RCC 7860 (cell line): ENCODE measurements around the gene RANBP1.

Experiments
- DNase-seq: peaks from one replicate; pipeline ENCODE4 v3.0.0-alpha.2; 2015; ENCODE audit warnings: low spot score
- FAIRE-seq: peaks from 2 replicates; lab custom pipeline; 2012; peaks lifted over from hg19 to GRCh38; lab: Jason Lieb, UNC

Gene RANBP1

DNA sequence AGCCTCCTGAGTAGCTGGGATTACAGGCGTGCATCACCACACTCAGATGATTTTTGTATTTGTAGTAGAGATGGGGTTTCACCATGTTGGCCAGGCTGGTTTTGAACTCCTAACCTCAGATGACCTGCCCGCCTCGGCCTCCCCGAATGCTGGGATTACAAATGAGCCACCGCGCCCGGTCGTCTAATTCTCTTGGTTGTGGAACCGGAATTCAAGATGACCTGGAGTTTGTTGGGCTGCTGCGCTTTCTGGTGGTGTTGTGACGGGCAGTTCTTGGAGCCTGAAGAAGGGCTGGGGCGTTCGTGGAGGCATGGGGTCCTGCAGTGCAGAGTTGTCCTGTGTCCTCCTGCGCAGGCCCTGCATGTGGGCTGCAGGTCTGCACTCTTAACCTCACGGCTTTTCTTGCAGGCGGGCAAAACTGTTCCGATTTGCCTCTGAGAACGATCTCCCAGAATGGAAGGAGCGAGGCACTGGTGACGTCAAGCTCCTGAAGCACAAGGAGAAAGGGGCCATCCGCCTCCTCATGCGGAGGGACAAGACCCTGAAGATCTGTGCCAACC, 6.0 kb downstream of the RANBP1 start:
- FAIRE-seq = no peak
- no peak for DNase-seq

DNA sequence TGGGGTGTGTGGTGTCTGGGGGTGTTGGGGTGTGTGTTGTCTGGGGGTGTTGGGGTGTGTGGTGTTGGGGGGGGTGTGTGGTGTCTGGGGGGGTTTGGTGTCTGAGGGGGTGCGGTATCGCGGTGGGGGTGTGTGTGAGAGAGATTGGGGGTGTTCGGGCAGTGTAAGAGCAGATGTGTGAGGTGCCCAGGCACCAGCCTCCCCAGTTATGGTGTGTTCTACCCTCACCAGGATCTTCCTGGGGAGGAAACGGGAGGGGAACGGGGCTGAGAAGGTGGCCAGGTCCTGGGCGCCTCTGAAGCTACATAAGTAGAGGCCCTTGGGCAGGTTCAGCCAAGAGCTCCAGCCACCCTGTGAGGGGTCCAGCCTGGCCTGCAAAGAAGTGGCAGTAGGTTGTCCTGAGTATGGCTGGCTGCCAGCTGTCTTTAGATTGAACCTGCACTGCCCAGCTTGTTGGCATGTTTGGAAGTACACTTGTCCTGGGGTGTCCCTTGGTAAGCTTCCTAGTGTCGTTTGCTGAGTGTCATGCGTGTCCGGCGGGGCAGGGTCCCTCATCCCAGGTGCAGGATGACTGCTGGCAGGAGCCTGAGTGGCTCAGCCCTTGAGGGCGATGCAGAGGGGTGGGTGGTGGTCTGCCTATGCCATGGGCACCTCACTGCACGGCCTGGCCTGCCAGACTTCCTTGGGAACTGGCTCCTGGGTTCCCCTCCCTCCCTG, 7.6 kb downstream of the RANBP1 start:
- DNase-seq (no peak), FAIRE-seq (no peak)

DNA sequence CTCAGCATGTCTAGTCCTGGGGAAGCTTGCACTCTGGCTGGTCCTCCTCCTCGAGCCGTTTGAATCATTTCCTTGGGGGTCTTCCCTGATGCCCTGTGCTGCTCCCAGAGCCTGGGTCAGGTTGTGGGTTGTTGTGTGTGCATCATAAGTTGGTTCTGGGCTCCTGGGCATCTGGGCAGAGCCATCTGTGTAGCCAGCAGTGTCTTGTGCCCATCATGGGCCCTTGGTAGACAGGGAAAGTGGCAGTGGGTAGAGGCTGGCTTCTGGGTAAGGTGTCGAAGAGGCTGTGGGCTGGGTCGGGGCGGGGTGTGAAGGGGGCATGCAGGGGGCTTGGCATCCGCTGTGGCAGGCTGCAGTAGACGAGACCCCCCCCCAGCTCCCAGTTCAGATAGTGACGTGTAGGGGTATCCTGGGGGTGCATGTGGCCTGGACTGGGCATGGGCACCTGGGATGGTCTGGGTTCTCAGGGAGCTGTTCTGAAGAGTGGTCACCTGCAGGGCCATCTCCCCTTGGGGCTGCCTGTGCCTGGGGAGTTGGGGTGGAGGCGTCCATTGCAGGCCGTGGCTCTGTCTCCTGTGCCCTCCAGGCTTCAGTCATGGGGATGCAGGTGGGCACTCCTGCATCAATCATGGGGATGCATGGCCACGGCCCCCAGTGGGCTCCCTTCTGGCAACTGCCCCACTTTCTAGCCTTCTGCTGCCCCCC, 8.3 kb downstream of the RANBP1 start:
- FAIRE-seq (no peak), DNase-seq (no peak)

DNA sequence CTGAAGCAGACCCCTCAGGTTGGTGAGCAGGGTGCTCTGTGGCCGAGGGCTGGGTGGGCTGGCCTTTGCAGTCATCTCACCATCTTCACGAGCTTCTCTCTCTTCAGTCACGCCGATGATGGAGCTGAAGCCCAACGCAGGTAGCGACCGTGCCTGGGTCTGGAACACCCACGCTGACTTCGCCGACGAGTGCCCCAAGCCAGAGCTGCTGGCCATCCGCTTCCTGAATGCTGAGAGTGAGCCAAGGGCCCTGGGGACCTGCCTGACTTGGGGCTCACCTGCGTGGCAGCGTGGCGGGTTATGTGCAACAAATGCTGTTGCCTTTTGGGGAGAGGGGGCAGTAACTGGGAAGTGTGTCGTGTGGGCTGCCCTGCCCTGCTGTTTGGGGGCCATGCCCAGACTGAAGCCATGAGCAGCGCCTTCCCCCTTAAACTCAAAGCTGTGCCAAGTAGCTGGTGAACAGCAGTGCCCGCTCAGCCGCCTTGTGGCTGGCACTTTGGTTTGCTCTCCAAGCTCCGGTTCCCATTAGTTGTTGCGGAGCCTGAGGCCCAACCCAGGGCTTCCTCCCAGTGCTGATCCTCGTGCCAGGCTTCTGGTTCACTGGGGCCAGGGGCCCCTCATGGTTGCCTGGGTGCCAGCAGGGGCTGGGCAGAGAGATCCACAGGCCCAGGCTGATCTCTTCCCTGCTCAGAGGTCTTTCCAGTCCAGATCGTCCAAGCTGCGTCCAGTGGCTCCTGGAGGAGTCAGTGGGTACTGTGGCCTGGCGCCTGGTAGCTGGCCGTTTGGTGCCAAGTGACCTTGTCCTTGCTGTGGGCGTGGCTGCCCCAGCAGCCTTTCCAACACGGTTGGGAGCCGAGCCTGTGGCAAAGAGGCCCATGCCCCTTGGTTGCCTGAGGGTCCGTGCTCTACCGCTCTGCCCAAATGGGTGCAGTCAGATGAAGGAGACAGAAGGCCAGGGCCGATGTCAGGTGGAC, 9.6 kb downstream of the RANBP1 start:
- DNase-seq (no peak), FAIRE-seq (no peak)

DNA sequence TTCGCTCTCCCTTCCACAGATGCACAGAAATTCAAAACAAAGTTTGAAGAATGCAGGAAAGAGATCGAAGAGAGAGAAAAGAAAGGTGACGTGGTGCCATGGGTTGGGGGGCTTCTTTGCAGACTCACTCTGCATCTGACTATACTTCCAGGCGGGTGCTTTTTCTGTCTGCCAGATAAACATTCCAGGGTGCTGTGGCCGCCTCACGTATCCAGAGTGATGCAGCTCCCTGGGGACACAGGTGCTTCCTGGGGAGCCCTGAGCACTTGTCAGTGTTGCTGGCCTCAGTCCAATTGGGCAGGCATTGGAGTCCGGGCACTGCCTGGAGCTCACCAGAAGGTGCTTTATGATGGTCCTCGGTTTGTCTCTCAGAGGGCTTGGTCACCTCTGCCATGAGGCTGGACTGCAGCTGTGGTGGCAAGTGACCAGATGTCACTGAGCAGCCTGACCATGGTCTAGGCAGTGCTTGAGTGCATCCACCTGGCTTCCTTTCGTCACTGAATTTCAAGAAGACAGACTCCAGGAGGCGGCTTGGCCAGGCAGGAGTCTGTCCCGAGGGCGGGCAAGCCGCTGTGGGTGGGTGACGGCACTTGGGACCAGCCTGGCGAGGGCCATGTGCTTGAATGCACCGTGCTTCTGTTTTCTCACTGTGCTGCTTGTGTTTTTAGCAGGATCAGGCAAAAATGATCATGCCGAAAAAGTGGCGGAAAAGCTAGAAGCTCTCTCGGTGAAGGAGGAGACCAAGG, 10.6 kb downstream of the RANBP1 start:
- DNase-seq (no peak), FAIRE-seq (no peak)

DNA sequence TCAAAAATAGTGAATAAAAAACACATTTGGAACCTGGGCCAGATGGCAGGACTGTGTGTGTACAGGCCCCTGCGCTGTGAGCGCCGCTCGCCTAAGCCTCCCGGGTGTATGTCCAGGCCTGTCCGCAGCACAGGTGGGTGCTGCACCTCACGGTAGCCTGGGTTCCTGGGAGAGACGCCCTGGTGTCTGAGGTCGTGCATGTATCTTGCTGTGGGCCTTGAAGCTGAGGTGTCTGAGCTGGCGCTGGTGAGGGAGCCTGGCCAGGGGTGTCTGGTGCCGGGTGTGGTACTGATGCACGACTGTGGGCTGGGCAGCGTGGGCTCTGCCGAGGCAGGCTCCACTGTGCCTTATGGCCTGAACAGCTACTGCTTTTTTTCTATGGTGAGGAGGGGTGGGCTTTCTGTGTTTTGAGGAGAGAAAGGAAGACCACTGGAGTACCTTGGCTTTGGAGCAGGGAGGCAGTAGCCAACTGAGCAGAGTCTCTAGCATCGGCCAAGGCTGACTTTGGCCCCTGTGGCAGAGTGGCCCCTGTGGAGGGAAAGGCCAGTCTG, 11.5 kb downstream of the RANBP1 start:
- DNase-seq (no peak), FAIRE-seq (no peak)

DNA sequence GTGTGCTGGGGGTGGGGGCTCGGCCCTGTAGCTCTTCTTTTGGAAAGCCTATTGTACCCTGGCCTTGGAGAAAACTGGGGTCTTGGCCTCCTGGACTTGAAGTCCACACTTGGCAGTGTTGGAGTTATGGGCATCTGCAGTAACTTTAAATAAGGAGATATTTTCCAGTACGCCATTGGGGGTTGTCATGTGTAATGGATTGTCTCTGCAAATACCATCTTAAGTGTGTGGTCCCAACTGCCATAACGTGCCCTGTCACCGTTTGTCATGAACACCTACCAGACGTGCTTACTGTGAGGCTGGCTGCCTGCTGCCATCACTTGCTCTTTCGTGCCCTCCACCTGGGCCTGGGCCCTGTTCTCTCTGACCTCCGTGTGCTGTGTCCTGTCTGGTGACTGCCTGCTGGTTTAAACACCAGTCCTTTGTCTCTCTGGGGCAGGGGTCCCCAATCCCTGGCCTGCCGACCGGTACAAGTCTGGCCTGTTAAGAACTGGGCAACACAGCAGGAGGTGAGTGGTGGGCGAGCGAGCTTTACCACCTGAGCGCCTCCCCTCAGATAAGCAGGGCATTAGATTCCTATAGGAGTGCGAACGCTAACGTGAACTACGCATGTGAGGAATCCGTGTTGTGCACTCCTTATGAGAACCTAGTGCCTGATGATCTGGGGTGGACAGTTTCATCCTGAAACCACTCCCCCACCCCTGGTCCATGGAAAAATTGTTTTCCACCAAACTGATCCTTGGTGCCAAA, 12.1 kb downstream of the RANBP1 start:
- no peak for FAIRE-seq
- DNase-seq = no peak

DNA sequence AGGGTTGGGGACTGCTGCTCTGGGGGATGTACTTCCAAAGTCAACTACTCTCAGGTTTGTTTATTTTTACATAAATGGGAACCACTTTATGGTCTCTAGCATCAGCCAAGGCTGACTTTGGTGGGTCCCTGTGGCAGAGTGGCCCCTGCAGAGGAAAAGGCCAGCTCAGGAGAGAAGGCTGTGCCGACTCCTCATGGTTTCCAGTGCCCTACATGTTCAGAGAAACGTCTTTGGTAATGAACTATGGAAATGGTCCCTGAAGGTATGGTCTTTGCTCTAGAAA, 12.7 kb downstream of the RANBP1 start:
- FAIRE-seq = no peak

DNA sequence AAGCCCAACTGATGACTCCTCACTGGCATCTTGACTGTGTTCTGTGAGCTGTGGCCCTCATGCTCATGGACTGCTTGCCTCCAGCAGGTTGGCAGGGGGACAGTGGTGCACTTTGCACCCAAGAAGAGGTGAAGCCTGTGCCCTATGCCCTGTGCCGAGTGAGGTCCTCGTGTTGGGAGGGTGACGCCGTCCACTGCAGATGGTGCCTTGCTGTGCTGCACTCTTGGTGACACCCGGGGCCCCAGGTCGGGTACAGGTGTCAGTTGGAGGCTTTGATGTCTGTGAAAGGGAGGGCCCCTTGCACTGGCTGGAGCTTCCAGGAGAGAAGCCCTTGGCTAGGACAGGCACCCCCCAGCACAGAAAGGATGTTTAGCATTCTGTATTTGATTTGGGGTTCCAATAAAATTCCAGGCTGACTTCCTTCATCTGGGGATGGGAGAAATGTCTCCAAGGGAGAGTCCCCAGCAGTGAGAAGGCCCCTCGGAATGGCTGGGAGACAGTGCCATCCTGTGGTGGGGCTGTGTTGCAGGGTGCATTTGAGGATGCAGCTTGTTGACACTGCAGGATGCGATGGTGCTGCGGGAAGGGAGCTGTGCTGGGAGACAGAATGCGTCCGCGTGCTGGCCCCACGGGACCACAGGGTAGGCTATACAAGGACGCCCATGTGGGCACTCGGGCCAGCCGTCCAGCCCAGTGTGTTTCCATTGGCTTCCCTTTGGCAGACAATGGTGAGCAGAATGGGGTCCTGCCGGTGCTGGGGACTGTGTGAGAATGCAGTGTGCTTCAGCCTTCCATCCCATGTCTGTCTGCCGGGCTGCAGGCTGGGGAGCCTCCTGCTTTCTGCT, 13.2 kb downstream of the RANBP1 start:
- FAIRE-seq (no peak), DNase-seq (no peak)

More for the DNA sequence above, 12.7 kb downstream of the RANBP1 start:
- no peak for DNase-seq

DNA sequence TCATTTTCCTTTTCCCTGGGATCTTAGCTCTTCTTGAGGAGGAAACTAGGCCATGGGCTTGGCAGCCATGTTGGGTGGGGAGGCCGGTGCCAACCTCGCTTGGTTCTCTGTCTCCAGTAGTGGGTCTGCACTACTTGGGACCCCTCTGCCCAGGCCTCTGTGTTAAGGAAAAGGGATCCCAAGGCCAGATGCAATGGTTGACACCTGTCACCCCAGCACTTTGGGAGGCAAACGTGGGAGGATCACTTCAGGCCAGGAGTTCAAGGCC, 13.8 kb downstream of the RANBP1 start:
- no peak for DNase-seq
- no peak for FAIRE-seq

DNA sequence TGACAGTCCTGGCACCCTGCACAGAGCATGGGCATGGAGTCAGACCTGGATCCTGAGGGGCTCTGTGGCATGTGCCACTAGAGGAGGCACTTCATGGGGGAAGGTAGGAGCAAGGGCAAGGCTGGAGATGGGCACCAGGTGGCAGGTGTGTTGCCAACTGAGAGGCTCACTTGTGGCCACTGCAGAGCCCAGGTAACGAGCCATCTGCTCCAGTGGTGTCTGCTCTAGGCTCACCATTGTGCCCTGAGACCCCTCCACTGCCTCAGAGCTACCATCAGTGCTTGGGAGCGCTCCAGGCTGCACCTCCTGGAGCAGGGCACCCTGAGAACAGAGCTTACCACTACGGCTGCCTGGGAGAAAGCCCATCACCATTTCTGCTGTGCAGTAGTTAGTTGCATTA, 14.4 kb downstream of the RANBP1 start:
- no peak for FAIRE-seq
- DNase-seq = no peak

DNA sequence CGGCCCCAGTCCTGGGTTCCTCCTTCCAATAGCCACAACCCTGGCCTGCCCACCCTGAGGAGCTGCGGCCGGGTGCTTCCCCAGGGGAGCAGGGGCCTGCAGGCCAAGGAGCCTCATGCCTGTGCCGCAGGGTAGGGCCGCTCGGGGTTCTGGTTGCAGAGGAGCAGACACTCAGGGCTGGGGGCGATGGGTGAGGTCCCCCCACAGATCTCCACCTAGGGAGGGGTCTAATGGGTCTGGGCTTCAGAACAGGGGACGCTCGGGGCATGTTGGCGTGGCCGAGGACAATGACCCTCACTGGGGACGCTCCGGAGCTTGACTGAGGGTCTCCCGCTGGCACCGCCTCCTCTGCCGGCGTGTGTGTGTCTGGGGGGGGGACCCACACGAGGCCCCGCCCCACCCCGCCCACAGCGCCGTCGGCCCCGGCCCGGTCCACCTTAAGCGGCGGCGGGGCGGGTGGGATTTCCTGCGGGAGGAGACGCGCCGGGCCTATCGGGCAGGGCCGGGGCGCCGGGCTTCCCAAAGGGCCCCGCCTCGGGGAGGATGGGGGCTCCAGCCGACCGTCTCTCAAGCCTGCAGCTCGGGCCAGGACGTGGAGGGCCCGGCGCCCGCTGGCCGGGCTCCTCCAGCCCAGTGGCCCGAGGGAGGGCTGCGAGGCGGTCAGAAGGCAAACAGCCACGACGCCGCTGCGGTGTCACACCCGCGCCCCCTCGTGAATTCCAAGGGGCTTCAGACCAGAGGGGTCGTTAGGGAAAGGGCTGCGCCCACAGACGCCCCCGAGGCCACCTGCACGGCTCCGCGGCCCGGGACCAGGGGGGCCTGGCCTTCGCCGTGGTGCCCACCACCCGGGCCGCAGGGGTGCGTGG, 15.1 kb downstream of the RANBP1 start:
- FAIRE-seq (no peak), DNase-seq (no peak)

DNA sequence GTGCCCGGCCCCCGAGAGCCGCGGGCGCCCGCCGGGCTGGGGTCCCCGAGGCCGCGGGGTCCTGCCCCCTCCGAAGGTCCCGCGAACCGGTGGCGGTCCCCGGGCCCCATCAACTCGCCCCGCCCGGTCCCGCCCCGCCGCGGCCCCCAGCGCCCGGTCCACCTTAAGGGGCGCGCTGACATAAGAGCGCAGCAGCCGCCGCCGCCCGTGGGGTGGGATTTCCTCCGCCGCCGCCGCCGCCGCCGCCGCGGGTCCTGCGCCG, 15.6 kb downstream of the RANBP1 start, which contains the start of gene ZDHHC8:
Gene ZDHHC8, plus strand, starts transcription at position 208 of the 262 bp plus-strand sequence. CDS start 144 bp downstream, outside the sequence.
- no peak for DNase-seq
- FAIRE-seq = no peak

DNA sequence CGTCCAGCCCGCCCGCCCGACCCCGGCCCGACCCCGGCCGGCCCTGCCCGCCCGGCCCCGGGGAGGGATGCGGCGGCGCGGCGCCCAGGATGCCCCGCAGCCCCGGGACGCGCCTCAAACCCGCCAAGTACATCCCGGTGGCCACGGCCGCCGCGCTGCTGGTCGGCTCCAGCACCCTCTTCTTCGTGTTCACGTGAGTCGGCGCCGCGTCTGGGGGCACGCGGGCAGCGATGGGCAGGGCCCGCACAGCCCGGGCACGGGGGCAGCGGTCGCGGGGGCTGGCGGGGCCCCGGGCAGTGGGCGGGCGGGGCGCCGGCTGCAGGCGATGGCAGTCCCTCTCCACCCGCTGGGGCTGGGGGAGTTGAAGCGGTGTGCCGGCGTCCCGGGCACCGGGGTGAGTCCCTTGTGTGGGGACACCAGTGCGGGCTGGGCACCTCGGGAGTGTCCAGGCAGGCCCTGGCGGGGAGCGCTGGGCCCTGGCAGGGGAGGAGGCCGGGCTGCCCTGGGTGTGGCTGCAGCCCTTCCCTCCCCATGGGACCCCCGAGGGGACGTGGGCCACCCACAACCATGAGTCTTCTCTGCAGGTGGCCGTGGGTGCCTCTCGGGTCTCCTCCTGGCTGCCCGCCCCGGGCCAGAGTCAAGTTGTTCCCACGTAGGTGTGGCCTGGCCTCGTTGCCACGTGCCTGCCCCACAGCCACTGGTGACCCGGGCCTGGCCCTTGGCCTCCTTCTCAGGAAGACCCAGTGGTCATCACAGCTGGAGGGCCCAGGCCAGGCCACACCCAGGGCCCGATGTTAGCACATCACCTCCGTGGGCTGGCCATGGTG, 16.2 kb downstream of the RANBP1 start:
- DNase-seq = no peak
- FAIRE-seq = no peak

DNA sequence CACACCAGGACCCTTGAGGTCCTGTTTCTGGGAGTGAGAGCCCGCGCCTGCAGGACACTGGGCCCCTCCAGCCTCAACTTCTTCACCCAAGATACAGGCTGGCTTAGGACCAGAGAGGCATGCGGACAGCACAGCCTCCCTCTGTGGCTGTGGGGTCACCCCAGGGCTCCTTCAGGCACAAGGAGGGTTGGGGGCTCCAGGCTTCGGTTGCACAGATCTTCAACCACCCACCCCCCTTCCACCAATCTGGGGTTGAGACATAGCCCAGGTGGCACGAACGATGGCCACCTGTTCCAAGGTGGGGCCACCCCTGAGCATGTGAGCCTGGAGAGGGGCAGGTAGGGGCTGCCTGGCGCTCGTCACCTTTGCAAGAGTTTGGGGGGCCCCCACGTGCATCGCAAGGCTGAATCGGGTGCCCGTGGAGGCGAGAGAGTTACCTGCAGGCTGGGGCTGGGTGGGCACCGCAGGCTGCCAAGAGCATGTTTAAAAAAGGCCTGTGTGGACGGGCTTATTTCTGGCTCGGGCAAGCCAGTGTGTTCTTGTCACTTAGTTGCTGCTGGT, 16.9 kb downstream of the RANBP1 start:
- no peak for FAIRE-seq

DNA sequence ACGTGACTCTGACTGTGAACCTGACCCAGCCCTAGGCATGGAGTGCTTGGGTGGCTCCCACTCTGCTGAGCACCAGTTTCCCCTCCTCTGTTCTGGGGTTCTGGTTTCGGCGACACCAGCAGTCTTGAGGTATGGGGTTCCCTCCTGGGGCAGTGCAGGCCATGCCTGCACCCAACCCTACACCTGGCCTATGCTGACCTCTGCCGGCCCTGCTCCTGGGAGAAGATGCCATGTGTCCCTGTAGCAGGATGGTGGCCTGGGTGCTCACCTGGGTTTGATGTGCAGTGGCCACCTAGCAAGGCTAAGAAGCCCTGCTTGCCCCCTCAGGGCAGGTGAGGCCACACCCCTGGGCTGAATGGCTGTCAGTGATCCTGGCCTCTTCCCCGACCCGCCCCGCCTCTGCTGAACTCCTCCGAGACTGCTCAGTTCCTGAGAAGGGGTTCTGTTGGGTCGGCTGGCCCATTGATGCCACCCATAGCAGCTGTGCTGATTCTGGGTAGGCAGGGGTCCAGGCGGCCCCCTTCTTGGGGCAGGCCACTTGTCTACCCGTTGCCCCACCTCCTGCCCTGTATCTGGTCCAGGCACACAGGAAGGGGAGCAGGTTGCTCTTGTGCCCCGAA, 18.1 kb downstream of the RANBP1 start:
- FAIRE-seq = no peak
- DNase-seq = no peak

More for the DNA sequence above, 16.9 kb downstream of the RANBP1 start:
- no peak for DNase-seq

DNA sequence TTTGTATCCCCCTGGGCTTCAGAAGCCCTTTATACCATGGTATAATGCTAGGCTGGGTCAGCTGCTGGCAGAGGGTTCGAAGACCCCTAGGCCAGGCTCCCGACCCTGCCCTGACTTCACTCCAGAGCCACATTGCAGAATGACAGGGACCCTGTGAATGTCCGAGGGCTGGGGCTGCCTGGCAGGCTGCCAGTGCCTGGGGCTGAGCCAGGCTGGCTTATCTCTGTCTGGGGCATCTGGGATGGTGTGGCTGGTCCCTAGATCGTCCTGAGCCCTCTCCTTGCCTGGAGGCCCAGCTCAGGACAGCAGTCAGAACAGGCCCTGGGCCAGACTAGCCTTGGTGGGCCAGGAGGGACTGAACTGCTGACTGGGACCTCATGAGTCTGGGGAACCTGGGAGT, 19.4 kb downstream of the RANBP1 start:
- FAIRE-seq (no peak), DNase-seq (no peak)
